Natural killer cell (primary cell): ENCODE data around the gene ISG20. TPM values are rescaled to one million over a fixed set of nuclear protein-coding genes. Genes with fewer than 3 reads are reported as not detected.

Source experiments
- ATAC-seq, 3 donors: fragments of 150-1000 bp in 2 of 3; fragments of 200-7000 bp in 1 of 3; cut with Tn5 transposase; 1 replicate in 1 of 3; 2 replicates in 2 of 3; pipeline ENCODE4 v1.10.0; 2021; ENCODE audit warnings: mild to moderate bottlenecking in 2 of 3, moderate library complexity in 2 of 3
- DNase-seq, 2 donors: peaks; one replicate each; pipeline versions ENCODE4 v3.0.0 to v3.0.0-alpha.2; 2013 to 2021; ENCODE audit warnings: mixed read lengths in 1 of 2
- H3K27ac ChIP-seq: one replicate; pipeline ENCODE4 v1.5.1; 2013; ENCODE audit warnings: mild to moderate bottlenecking, low read length
- H3K27me3 ChIP-seq: one replicate; pipeline ENCODE4 v1.6.1; 2013; ENCODE audit warnings: low read length; ENCODE audit not compliant: control insufficient read depth, insufficient read depth
- H3K36me3 ChIP-seq: one replicate; pipeline ENCODE4 v1.6.1; 2013; ENCODE audit warnings: low read length; ENCODE audit not compliant: control insufficient read depth, insufficient read depth
- H3K4me1 ChIP-seq: one replicate; pipeline ENCODE4 v1.6.1; 2013; ENCODE audit warnings: low read length; ENCODE audit not compliant: control insufficient read depth, insufficient read depth
- H3K4me3 ChIP-seq: one replicate; pipeline ENCODE4 v1.5.1; 2013; ENCODE audit warnings: low read length
- H3K9me3 ChIP-seq: one replicate; pipeline ENCODE4 v1.6.1; 2013; ENCODE audit warnings: low read length; ENCODE audit not compliant: control insufficient read depth, insufficient read depth
- H3K27ac Mint-ChIP-seq, 2 donors: one replicate each; pipeline ENCODE4 v1.8.0; 2022; ENCODE audit warnings: mild to moderate bottlenecking in 2 of 2, mixed read lengths in 2 of 2, moderate library complexity in 1 of 2
- H3K27me3 Mint-ChIP-seq, 2 donors: one replicate each; pipeline ENCODE4 v1.8.0; 2022; ENCODE audit warnings: low read depth in 2 of 2, mixed read lengths in 2 of 2
- H3K36me3 Mint-ChIP-seq: one replicate; pipeline ENCODE4 v1.8.0; 2022; ENCODE audit warnings: mixed read lengths
- H3K4me1 Mint-ChIP-seq, 2 donors: one replicate each; pipeline ENCODE4 v1.8.0; 2022; ENCODE audit warnings: mixed read lengths in 2 of 2
- H3K4me3 Mint-ChIP-seq: one replicate; pipeline ENCODE4 v1.8.0; 2022; ENCODE audit warnings: mild to moderate bottlenecking, moderate library complexity, mixed read lengths
- H3K9me3 Mint-ChIP-seq, 2 donors: one replicate each; pipeline ENCODE4 v1.8.0; 2022; ENCODE audit warnings: mixed read lengths in 2 of 2
- CTCF ChIP-seq: fragments of 200-600 bp; IDR thresholded peaks from one replicate; pipeline ENCODE4 v1.8.0; 2022; ENCODE audit warnings: antibody characterized with exemption
- WGBS: methylation state at CpG from one replicate; pipeline ENCODE4 v1.1.7; 2013; ENCODE audit warnings: missing lambda C conversion rate; ENCODE audit not compliant: insufficient coverage; 5-methylcytosine and 5-hydroxymethylcytosine counted together
- intact Hi-C: fragments of 100-400 bp; cut with micrococcal nuclease; formaldehyde crosslinking; loops from one replicate; pipeline ENCODE4 v1.14.2; 2022
- total RNA-seq, 4 donors: library from RNA; stranded (reverse); fragments of 120-200 nt in 1 of 4; gene quantifications; one replicate each; pipeline versions ENCODE4 v1.2.3 to v1.2.4, GENCODE V29; 2013 to 2022

ISG20 gene
- total RNA-seq, 3 donors from 2014 or later (not counting 1 experiment from before 2014, with no cell fraction given) = 80.6 to 137 (median 116) TPM

DNA sequence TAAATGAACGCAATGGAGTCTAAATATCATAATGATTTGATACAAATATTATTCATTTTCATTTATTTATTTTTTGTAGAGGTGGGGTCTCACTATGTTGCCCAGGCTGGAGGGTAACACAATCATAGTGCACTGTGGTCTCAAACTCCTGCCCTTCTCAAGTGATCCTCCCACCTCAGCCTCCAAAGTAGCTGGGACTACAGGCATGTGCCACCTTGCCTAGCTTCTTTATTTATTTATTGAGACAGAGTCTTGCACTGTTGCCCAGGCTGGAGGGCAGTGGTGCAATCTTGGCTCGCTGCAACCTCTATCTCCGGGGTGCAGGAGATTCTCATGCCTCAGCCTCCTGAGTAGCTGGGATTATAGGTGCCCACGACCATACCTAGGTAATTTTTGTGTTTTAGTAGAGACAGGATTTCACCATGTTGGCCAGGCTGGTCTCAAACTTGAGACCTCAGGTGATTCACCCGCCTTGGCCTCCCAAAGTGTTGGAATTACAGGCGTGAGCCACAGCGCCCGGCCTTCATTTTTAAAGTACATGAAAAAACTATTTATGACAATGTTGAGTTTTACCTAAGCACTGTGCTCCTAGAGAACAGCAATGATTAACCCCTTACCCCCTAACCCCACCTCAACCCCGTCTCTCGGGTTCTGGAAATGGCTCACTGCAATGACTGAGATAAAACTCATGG, 21.6 kb upstream of the ISG20 start:
- H3K27me3 Mint-ChIP-seq = peaks cover 28 to 64% of the 10 kb centered on the region in 2 donors
- intact Hi-C loops = no loop called here

DNA sequence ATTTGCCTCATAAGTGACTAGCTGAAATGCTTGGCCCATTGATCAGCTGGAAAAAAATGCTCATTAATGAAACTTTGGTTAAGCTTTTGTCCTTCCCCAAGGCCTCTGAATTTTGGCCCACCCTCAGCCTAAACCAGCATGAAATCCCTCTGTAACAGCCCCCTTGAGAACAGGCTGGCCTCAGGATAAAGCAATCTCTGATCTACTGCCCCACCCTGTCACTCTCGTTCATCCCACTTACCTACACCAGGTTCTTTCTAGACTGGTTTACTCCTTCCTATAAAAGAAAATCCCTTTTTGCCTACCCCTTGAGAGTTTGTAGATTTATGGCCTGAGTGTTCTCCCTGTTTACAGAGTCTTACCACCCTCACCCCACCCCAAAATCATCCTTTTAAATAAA, 21.0 kb upstream of the ISG20 start:
- Mint-ChIP-seq H3K4me1 (peaks cover 20 to 21% of the 10 kb centered on the region in 2 donors), H3K27ac (no peak overlapping the region), H3K9me3 (no peaks in the 10 kb centered on the region), H3K36me3 (no peaks in the 10 kb centered on the region), H3K27me3 (peaks cover 28 to 59% of the 10 kb centered on the region in 2 donors), H3K4me3 (no peak overlapping the region)
- 55% methylated on average over 1 of the region's 1 CpG for WGBS
- Histone ChIP-seq H3K36me3 (no peaks in the 10 kb centered on the region), H3K4me3 (no peak overlapping the region), H3K9me3 (no peaks in the 10 kb centered on the region), H3K4me1 (peaks cover 21% of the 10 kb centered on the region), H3K27me3 (no peaks in the 10 kb centered on the region), H3K27ac (no peak overlapping the region)
- ATAC-seq (no peak), DNase-seq (no peak)
- no peak for TF ChIP-seq CTCF
- intact Hi-C loops = no loop called here

More for the DNA sequence above, 21.6 kb upstream of the ISG20 start:
- Histone ChIP-seq H3K27ac (no peak overlapping the region), H3K9me3 (no peaks in the 10 kb centered on the region), H3K27me3 (no peaks in the 10 kb centered on the region), H3K4me3 (no peak overlapping the region), H3K36me3 (no peaks in the 10 kb centered on the region), H3K4me1 (peaks cover 15% of the 10 kb centered on the region)
- 91% methylated on average over 9 of the region's 10 CpGs for WGBS
- ATAC-seq (no peak), DNase-seq (no peak)
- Mint-ChIP-seq H3K36me3 (no peaks in the 10 kb centered on the region), H3K4me3 (no peak overlapping the region), H3K27ac (no peak overlapping the region), H3K4me1 (peaks cover 14 to 15% of the 10 kb centered on the region in 2 donors), H3K9me3 (no peaks in the 10 kb centered on the region)
- no peak for TF ChIP-seq CTCF

- Histone ChIP-seq H3K4me1 (peaks cover 30% of the 10 kb centered on the region), H3K4me3 (no peak overlapping the region), H3K9me3 (no peaks in the 10 kb centered on the region), H3K27me3 (no peaks in the 10 kb centered on the region), H3K27ac (no peak overlapping the region), H3K36me3 (no peaks in the 10 kb centered on the region)
- no peak overlapping the region for H3K27ac Mint-ChIP-seq
- H3K36me3 Mint-ChIP-seq = no peaks in the 10 kb centered on the region
- H3K9me3 Mint-ChIP-seq = no peaks in the 10 kb centered on the region
- intact Hi-C loops = no loop called here
- H3K27me3 Mint-ChIP-seq = peaks cover 24 to 50% of the 10 kb centered on the region in 2 donors
- H3K4me3 Mint-ChIP-seq = no peak overlapping the region
- TF ChIP-seq CTCF = no peak
- H3K4me1 Mint-ChIP-seq = peaks cover 23 to 29% of the 10 kb centered on the region in 2 donors
- DNase-seq (no peak), ATAC-seq (no peak)
These were observed 20.1 kb upstream of the ISG20 start for GRCh38 chr15:88618686-88619085.

DNA sequence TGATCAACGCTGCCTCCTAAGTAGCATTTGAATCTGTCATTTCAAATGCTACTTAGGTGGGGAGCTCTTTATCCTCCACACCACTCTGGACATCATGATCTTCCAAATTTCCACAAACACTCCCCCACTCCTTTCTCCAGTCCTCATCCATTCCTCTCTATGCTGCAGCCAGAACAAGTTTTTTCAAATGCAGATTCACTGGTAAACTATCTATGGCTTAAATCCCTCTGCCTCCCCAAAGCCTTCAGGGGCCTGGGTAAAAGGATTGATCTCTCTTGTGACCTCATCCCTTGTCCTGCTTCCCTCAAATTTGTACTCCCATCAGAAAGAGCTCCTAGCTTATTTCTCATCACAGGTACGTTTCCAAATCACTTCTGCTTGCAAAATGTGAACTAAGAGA, 19.0 kb upstream of the ISG20 start:
- Mint-ChIP-seq H3K9me3 (no peaks in the 10 kb centered on the region), H3K4me3 (no peak overlapping the region), H3K36me3 (no peaks in the 10 kb centered on the region), H3K4me1 (peaks cover 31 to 40% of the 10 kb centered on the region in 2 donors), H3K27ac (no peak overlapping the region), H3K27me3 (peaks cover 17 to 41% of the 10 kb centered on the region in 2 donors)
- Histone ChIP-seq H3K27ac (no peak overlapping the region), H3K4me1 (peaks cover 41% of the 10 kb centered on the region), H3K27me3 (no peaks in the 10 kb centered on the region), H3K36me3 (peaks cover 5% of the 10 kb centered on the region), H3K4me3 (no peak overlapping the region), H3K9me3 (no peaks in the 10 kb centered on the region)
- DNase-seq (no peak), ATAC-seq (no peak)
- WGBS = 90% methylated on average over 2 of the region's 2 CpGs
- TF ChIP-seq CTCF = no peak
- intact Hi-C loops = loop anchor here (5.0 kb wide), 2 partner anchors 288 to 398 kb away; no protein-coding TSS in a partner anchor
